Tracheal epithelial cell (primary cell): ENCODE data around the gene SNRNP70. TPM values are rescaled to one million over a fixed set of nuclear protein-coding genes. Genes with fewer than 3 reads are reported as not detected.

Experiments
- total RNA-seq: library from RNA; depleted of rRNA; stranded (reverse); fragments of >200 nt; gene quantifications from 2 replicates; pipeline ENCODE4 v1.2.1, GENCODE V29; 2014

Gene SNRNP70, protein sequence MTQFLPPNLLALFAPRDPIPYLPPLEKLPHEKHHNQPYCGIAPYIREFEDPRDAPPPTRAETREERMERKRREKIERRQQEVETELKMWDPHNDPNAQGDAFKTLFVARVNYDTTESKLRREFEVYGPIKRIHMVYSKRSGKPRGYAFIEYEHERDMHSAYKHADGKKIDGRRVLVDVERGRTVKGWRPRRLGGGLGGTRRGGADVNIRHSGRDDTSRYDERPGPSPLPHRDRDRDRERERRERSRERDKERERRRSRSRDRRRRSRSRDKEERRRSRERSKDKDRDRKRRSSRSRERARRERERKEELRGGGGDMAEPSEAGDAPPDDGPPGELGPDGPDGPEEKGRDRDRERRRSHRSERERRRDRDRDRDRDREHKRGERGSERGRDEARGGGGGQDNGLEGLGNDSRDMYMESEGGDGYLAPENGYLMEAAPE
- total RNA-seq, result 79.5 and 91.6 TPM in 2 replicates

DNA sequence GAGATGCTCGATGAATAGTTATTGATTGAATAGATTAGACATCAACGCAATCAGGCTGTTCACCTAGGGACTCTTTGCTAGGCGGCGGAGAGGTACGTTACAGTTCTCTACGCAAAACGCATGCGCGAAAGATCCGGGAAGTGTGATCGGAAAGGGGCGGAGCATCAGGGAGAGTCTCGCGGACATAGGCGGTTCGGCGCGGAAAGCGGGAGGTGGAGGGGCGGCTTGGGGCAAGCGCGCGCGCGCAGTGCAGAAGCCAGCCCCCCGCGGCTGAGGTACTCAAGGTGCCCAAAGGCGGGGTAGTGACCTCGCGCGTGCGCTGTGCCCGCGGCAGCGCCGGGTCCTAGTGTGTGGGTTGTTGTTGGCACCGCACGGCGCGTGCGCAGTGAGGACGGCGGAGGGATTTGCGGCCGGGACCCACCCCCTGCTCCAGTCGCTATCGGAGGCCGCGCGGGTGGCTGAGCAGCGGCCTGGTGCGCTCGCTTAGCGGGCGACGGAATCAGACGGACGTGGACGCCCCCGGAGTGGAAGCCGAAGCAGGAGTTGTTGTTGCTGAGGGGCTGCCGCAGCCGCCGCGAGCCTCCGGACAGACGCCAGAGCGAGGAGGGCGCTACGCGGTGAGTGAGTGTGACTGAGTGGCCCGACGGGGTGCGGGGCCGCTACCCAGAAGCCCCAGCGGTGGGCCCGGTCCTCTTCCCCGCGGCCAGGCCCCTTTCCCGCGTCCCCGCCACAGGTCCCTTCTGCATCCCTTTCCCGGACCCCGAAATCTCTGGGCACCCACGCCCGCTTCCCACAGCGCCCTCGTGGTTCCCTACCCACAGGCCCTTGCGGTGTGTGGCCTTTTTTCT lies at the start of gene SNRNP70:
Gene SNRNP70, plus strand, starts transcription at position 432 of the 848 bp plus-strand sequence. CDS start 964 bp downstream, outside the sequence.

DNA sequence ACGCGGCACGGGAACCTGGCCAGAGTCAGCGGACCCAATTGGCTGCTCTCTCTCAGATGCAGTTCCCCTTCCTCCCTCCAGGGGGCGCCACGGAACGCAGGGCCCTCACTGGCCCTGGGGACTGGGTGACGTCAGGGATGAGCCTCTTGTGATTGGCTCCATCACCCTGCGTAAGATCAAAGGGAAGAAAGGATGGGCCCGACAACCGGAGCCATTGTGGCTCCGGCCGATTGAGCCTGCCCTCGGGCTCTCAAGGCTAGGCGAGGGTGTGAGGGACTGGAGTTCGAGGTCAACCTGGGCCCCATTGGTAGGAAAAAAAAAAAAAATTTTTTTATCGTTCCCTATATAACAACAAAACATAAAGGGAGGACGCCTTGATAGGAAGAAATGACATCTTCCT lies 48.4 kb upstream of the SNRNP70 start, which contains the start of gene CGB1:
Gene CGB1, minus strand, starts transcription at position 81 of the 400 bp plus-strand sequence. CDS start 184 bp downstream, outside the sequence.

DNA sequence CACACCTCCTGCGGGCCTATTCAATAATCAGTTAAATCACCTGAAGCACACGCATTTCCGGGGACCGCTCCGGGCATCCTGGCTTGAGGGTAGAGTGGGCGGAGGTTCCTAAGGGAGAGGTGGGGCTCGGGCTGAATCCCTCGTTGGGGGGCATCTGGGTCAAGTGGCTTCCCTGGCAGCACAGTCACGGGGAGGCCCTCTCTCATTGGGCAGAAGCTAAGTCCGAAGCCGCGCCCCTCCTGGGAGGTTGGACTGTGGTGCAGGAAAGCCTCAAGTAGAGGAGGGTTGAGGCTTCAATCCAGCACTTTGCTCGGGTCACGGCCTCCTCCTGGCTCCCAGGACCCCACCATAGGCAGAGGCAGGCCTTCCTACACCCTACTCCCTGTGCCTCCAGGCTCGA lies 41.7 kb upstream of the SNRNP70 start, which contains the start of gene CGB5:
Gene CGB5, plus strand, starts transcription at position 301 of the 400 bp plus-strand sequence. CDS start 362 bp downstream, outside the sequence.

DNA sequence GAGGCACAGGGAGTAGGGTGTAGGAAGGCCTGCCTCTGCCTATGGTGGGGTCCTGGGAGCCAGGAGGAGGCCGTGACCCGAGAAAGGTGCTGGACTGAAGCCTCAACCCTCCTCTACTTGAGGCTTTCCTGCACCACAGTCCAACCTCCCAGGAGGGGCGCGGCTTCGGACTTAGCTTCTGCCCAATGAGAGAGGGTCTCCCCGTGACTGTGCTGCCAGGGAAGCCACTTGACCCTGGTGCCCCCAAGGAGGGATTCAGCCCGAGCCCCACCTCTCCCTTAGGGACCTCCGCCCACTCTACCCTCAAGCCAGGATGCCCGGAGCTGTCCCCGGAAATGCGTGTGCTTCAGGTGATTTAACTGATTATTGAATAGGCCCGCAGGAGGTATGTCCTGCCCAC lies 36.2 kb upstream of the SNRNP70 start, which contains the start of gene CGB8:
Gene CGB8, minus strand, starts transcription at position 101 of the 400 bp plus-strand sequence. CDS start 372 bp downstream, outside the sequence.

DNA sequence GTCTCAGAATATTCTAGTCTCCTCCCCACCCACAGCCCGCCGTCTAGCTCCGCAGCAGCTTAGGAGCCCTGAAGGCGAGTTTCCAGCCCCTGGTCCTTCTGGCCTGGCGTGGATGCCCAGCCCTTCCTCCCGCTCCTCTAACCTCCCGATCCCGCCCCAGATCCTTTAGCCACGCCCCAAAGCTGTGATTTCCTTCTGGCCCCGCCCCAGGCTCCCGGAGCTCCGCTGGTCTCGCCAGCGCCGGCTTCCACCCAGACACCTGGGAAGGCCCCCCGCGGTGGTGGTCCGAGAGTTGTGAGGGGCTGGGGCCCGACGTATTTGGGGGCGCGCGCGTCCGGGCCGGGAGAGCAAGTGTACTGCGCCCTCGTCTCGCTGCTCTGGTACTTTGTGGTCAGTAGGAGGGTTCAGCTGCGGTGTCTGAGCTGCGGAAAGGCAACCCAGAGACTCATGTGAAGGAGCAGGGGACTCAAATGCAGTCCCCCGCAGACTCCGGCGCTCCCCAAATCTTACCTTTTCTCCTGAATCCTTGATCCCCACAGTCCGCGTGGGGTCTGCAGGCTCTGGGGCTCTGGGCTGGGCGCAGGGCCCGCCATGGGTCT lies 27.5 kb upstream of the SNRNP70 start, which contains the start of gene CGB7:
Gene CGB7, minus strand, starts transcription at position 114 of the 599 bp plus-strand sequence. CDS start 2,374 bp downstream, outside the sequence.

DNA sequence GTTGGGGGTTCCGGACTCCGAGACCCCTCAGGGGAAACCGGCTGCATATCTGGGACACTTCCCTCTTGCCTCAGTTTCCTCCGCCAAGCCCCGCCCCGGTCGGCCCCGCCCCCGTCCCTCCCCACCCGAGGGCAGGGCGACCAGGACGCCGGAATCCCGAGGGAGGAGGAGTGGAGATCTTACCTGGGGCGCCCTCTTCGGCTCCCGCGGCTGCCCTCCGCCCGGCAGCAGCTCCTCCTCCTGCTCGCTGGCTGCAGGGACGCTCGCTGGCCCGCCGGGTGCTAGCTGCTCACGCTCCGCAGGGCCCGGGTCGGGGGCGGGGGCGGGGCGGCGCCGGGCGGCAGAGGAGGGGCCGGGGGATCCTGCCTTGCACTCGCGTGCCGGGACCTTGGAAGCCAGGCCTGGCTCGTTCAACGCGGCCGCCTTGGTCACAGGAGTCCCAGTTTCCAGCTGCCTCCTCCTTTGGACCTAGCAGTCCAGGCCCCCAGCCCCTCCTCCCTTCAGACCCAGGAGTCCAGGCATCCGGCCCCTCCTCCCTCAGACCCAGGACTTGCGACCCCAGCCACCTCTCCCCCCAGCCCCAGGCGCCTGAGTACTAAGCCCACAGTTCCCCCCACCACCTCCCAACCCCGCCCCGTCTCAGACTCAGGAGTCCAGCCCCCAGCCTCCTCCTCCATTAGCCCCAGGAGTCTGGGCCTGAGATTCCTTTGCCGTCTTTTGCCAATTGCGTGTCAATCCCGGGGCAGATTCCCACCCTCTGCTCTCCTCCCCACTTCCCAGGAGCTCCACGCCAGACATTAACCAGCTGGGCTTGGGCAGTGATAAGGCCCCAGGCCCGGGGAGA lies 20.3 kb upstream of the SNRNP70 start, which contains the start of gene NTF4:
Gene NTF4, minus strand, starts transcription at position 51 of the 844 bp plus-strand sequence. CDS start 2,821 bp downstream, outside the sequence.

DNA sequence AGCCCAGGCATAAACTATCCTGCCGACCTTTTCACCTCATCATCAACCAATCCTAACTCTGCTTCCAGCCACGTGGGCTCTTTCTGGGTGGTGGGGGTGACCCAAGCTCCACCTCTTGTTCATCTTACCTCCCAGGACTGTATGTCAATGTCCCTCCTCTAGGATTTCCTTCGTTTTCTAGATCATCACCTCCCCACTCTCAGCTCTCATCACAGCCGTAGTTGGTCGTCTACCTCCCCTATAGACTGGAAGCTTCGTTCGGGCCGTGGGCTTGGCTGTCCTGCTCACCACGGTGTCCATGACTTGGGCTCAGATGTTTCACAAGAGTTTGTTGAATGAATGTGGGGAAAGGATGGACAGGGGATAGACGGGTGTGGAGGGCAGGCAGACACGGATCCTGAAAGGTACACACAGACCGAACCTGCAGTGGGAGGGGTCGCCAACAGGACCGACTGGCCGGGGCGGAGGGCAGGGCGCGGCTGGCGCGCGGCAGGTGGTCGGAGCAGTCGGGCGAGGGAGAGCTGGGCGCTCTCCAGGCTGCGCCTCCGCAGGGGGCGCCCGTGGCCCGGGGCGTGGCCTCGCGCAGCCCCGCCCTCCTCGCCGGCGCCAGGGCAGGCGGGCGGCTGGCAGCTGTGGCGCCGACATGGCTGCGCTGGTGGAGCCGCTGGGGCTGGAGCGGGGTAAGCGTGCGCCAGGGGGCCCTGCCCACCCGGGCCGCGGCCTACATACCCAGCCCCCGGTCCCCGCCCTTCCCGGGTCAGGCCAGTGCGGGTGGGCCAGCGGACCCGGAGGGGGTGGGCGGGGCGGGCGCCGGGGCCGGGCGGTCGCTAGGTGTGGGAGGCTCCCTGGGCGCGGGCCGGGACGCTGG lies 28.7 kb downstream of the SNRNP70 start, which contains the start of gene LIN7B:
Gene LIN7B, plus strand, starts transcription at position 609 of the 868 bp plus-strand sequence. Its CDS starts 35 bp downstream, at position 644.

DNA sequence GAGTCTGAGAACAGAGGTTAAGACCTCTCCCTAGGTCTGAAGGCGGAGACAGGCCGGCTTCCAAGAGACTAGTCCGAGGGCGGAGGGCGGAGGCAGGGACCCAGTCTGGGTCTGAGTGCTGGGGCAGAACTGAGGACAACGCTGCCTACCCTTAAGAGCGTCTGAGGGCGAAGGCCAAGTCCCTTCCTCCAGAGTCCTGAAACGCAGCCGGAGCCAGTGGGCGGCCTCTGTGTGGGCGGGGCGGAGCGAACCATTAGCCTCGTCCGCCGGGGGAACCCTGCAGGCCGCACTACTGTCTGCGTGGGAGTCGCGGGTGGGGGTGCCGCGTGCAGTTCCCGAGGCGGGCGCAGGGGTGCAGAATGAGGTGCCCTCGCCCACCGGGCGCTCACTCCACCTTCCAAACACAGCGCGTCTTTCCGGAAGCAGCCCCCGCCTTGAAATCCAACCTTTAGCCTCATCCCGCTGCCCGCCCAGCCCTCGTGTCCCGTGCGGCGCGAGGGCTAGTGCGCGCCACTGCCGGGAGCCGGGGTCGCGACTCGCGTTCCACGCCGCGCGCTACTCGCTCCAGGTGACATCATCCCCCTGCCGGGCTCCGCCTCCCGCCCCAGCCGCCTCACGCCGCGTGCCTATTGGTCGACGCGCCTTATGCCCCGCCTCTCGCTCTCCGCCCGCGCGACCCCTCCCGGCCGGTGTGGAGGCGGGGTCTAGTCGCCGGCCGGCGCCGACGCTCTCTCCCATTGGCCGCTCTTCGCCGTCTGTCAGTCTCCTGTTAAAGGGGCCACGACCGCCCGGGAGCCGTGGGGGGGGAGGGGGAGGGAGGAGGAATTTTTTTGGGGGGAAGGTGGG lies 33.5 kb downstream of the SNRNP70 start, which contains the start of gene C19orf73:
Gene C19orf73, minus strand, starts transcription at position 579 of the 846 bp plus-strand sequence. Its CDS starts 121 bp downstream, at position 458.

DNA sequence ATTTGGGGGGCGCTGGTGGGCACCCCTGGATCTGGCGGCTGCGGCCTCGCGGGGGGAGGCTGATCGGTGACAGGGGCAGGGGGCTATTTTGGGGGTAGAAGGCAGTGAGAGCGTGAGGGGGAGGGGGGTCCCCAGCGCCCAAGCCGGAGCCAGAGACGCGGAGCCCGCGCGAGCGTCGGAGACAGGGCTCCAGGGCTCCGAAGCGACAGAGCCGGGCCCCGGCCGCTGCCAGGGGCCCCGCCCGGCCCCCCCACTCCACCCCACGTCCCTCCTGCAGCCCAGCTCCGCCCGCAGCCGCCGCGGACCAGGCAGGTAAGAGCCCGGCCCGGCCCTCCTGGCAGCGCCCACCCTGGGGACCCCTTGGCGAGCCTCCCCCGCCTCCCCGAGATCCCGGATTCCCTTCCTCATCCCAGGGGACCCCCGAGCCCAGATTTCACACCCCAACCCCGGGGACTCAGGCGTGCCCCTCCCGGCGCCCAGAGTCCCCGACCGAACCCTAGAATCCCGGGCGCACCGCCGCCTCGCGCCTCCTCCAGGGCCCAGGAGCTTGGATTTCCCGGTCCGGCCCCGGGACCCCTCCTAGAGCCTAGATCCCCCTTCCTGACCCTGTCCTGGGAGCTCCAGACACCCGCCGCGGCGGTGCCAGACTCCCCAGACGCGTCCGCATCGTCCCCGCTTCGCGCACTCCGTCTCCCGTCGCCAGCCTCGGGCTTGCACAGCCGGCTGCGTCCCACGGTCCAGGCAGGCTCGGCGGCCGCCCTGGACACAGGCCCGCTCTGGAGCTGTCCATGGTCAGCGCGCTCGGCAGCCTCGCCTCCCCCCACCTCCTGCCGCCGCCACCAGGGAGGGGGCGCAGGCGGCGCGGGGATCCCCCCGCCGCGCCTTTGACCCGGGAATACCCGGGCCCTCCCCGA lies 34.4 kb downstream of the SNRNP70 start, which contains the start of gene PPFIA3:
Gene PPFIA3, plus strand, starts transcription at position 134 of the 914 bp plus-strand sequence. CDS start 8,330 bp downstream, outside the sequence.

DNA sequence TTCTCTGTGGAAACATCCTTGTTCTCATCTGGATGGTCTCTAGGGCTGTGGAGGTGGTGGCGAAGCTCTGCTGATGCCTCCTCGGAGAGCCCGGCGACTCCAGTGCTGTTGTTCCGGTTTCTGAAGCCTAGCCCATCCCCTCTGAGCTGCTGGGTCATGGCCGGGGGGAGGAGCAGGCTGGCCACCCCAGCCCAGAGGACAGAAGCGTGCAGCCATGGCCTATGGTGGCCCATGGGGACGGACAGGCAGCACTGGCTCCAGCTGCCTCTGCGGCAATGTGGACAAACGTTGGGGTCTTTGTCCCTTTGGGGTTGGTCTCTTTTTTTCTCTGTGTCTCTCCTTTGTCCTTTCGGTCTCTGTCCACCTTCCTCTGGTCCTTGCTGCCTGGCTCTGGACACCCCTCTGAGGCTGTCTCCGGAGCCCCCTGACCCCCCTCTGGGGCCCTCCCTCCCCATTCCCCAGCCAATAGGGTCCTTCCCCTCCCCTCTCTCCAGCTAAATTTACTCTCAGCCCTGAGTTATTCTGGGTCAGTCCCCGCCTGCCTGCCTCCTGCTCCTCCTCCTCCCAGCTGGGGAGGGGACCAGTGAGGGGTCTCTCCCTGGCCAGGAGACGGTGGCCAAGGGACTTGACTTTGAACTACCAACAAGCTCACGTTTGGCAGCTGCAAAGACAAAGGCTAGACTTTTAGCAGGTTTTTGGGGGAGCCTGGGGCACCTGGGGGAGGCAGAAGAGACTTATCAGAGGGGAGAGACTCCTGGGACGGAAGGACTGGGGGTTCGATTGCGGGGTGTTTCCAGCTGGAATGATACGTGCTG lies 70.0 kb downstream of the SNRNP70 start, which contains the start of gene HRC:
Gene HRC, minus strand, starts transcription at position 392 of the 815 bp plus-strand sequence. Its CDS starts 159 bp downstream, at position 233.

DNA sequence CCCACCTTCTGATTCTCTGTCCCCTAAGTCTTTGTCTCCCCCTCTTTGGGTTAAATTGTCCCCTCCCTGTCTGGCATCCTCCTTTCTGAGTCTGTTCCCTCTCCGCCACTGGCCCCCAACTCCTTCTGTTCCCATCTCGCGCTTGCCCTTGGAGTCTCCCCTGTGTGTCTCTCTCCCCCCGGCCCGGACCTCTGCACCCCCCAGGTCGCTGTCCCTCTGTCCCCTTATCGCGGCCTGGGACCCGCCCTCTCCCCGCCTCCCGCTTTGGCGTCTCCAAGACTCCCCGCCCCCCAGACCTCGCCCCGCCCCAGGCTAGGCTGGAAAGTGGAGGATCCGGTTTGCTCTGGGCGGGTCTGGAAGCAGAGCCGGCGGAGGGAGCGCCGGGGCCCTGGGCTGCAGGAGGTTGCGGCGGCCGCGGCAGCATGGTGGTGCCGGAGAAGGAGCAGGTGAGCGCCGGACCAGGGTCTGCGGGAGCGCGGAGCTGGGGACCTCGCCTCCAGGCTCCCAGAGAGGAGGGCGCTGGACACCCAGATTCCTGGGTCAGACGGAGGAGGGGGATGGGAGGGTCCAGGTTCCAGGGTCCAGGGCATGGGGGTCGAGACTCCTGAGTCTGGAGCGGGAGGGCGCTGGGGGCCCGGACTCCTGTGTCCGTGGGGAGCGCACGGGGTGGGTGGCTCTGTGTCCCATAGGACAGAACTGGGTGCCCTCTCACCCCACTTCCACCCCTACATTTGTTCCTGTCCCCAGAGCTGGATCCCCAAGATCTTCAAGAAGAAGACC lies 72.4 kb downstream of the SNRNP70 start, which contains the start of gene TRPM4:
Gene TRPM4, plus strand, starts transcription at position 348 of the 780 bp plus-strand sequence. Its CDS starts 75 bp downstream, at position 423.

